NCI-H2196 treated with DMSO at 0.1 percent for 48 hours (cell line): ENCODE data around the gene UFC1.
"Not testable (repeated sequence)": the region's sequence is repeated elsewhere in the genome, so short reads cannot be mapped to it uniquely, and the experiment has no call there.

Source experiments
- DNase-seq: peaks from one replicate; lab custom pipeline; 2025; ENCODE audit not compliant: unreplicated experiment; lab: John Stamatoyannopoulos, UW

UFC1 gene

DNA sequence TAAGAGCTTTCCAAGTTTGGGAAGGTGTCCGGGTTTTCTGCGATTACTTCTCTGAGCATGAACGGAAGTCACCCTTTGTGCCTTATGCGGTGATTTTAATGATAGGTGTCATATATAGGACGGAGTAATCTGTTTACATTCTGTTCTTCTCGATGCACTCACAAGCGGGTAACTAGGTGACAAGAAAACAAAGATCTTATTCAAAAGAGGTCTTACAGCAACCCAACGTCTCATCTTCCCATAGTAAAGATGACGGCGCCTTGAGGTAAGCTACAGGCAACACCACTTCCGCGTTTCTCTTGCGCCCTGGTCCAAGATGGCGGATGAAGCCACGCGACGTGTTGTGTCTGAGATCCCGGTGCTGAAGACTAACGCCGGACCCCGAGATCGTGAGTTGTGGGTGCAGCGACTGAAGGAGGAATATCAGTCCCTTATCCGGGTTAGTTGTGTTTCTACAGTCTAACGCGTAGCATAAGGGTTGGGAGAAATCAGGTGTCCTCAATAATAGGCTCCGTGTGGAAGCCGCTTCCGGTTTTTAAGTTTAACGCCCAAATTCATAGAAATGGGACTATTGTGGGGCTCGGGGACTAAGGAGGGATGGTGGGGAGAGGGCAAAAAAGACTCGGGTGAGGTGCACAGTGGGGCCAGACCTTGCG is at the start of gene UFC1:
TSS of gene UFC1 (plus strand) at position 297 of the 656 bp plus-strand sequence. CDS start at position 317, 20 bp downstream.
- DNase-seq, result peak; percentile 89

DNA sequence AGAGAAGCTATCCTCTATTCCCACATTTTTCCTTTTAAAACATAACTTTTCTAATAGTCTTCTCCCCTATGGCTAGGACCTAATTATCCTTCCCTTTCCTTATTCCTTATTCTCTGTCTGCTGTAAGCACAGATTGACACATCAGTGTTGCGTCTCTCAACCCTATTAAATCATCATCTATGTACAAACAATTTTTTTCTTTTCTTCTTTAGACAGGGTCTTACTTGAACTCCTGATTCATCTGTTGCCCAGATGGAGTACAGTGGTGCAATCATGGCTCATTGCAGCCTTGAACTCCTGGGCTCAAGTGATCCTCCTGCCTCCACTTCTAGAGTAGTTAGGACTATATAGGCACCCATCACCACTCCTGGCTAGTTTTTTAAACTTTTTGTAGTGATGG is 47.3 kb upstream of the UFC1 start:
- no peak for DNase-seq

DNA sequence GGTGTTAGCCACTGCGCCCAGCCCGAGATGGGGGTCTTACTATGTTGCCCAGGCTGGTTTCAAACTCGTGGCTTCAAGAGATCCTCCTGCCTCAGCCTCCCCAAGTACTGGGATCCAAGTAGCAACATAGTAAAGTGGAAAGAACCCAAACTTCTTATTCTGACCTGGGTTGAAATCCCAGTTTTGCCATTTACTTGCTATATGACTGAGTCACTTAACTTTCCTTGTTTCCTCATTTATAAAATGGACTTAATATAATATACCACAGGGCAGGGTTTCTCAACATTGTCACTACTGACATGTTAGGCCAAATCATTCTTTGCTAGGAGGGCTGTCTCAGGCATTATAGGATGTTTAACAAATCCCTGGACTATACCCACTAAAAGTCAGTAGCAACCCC is 42.7 kb upstream of the UFC1 start:
- no peak for DNase-seq

- DNase-seq, result no peak
Measured at GRCh38 chr1:161111527-161111926, 42.3 kb upstream of the UFC1 start.

GRCh38 chr1:161113915-161114314 is 39.9 kb upstream of the UFC1 start:
- DNase-seq, result no peak

- no peak for DNase-seq
Measured at GRCh38 chr1:161114556-161114955, 39.2 kb upstream of the UFC1 start.

- DNase-seq, result no peak
Measured at GRCh38 chr1:161115132-161115711, 38.6 kb upstream of the UFC1 start.

DNA sequence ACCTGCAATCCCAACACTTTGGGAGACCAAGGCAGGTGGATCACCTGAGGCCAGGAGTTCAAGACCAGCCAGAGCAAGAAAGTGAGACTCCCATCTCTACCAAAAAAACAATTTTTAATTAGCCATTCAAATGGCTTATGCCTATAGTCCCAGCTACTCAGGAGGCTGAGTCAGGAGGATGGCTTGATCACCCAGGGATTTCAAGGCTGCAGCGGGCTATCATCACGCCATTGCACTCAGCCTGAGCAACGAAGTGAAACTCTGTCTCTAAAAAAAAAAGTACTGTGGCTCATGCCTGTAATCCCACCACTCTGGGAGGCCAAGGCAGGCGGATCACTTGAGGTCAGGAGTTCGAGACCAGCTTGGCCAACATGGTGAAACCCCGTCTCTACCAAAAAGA is 37.8 kb upstream of the UFC1 start:
- not testable (repeated sequence) for DNase-seq

- peak; percentile 73 for DNase-seq
Measured at GRCh38 chr1:161117759-161118581, 35.8 kb upstream of the UFC1 start, which contains the start of the genes NIT1 and PFDN2. Gene NIT1, plus strand, starts transcription at chr1:161118105. Its CDS starts 72 bp downstream, at chr1:161118177. Gene PFDN2, minus strand, starts transcription at chr1:161118037. Its CDS starts 11 bp downstream, at chr1:161118026.

GRCh38 chr1:161119092-161119903 is 34.5 kb upstream of the UFC1 start:
- no peak for DNase-seq

GRCh38 chr1:161121042-161121650 is 32.6 kb upstream of the UFC1 start:
- DNase-seq, result no peak

- DNase-seq, result no peak
Measured at GRCh38 chr1:161121834-161122233, 31.9 kb upstream of the UFC1 start.

DNA sequence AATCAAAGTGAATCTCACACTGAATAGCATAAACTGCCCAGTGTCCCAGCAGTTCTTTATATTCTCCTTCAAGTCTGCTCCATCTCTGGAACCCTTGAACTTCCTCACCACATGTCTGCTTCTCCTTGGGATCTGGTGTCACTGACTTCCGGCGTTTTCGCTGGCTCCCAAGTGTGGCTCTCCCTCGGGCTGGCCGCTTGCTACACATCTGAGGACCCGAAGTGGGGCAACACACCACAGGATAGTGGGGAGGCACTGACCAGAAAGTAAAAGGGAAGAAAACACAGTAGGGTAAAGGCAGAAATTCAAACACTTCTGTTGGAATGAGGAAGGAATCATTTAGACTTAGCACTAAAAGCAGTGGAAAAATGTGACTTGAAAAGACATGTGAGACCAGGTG is 30.8 kb upstream of the UFC1 start:
- no peak for DNase-seq

- DNase-seq, result no peak
Measured at GRCh38 chr1:161127649-161128048, 26.1 kb upstream of the UFC1 start.

DNA sequence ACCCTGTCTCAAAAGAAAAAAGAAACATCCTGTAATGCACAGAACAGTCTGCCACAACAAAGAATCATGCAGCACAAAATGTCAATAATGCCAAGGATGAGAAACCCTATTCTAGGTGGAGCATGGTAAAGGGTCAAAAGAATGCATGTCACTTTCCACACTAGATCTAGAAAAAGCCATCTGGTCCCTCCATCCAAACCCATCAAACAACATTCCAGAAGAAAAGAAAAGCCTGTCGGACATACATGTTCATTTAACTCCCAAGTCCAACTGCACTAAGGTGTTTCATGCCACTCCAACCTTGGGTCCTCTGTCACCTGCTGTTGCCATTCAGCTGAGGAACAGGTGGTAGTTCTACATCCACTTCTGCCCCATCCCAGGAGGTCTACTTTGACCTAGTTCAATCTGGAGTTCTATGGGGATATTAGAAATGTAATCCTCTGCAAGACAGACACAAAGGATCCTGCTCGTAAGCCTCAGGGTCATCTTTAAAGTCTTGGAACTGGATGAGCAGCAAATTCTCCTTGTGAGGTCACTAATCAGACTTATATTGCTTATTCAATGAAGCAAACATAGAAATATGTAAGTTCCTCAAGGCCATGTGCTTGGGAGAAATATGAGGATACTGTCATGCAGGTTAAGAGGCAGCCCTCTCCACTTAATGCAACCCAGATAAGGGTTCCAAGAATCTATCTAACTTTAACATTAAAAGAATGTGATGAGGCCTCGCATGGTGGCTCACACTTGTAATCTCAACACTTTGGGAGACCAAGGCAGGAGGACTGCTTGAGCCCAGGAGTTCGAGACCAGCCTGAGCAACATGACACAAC is 25.0 kb upstream of the UFC1 start:
- no peak for DNase-seq

DNA sequence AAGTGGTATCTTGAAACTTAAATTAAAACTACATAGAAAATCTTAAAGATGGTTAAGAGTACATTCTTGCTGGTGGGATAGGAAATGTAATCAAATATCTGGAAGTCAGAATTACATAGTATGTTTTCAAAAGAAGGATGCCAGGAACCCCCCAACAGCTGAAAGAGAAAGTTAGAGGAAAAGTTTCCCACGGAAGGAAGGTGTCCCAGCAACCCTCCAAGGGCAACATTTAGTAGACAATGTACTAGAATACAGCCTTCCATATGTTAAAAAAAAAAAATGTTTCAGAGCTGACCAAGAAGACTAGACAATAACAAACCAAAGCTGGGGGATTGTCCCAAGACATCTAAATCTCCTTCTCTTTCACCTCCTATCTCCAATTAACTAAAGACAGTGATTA is 23.5 kb upstream of the UFC1 start:
- DNase-seq, result no peak

DNA sequence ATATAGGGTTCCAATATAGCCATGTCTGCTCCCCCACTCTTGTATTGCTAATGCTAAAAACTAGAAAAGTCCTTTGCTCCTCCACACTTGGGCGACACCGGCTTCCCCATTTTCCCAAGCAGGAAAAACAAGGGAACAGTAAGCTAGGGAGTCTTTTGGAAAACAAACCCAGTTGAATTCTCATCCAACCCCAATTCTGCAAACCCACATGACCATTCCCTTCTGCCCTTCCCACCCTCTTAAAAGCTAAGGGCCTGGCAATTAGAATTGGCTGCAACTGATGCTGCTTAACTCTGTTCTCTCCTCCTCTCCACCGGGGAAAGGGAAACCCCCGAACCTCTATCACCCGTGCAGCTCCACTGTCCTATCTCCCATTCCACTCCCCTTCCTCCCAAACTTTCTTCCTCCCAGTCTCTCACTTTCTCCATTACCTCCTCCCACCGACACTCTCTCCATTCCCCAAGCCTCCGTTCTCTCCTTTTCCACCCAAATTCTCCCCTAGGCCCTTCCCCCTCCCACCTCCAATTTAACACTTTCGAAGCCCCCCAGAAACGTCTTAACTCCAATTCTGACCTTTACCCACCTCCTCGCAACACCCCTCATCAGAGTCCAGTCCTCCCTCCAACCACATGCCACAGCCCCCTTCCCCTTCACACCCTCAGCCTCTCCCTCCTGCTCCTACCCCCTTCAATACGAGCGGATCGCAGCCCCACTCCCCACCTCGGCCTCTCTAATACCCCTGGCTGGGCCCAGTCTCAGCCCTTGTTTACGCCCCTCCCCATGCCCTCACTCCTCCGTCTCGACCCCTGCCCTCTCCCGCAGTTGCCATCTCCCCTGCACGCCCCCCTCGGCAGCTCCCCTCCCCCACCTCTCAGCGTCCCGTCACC is 22.0 kb upstream of the UFC1 start:
- DNase-seq, result no peak

- DNase-seq, result peak; percentile 93
Measured at GRCh38 chr1:161132410-161133219, 21.2 kb upstream of the UFC1 start, which contains the start of gene DEDD. Gene DEDD, minus strand, starts transcription at chr1:161132667. Its CDS starts 8,205 bp downstream, at chr1:161124462.
